Coronary artery (tissue), 2 donors: Measurements from ENCODE around the gene SLC1A4.

ENCODE experiments used
- DNase-seq: peaks from one replicate; pipeline ENCODE4 v3.0.0-alpha.2; 2017; ENCODE audit warnings: low spot score
- H3K27ac ChIP-seq, 2 donors: fragments of 200-600 bp; sonication (generic); one replicate each; pipeline ENCODE4 v1.5.1; 2016 to 2019
- H3K4me3 ChIP-seq: fragments of 200-600 bp; sonication (generic); 2 replicates; pipeline ENCODE4 v1.5.1; 2016; ENCODE audit warnings: mild to moderate bottlenecking, moderate library complexity
- CTCF ChIP-seq: fragments of 200-600 bp; sonication (generic); IDR thresholded peaks from one replicate; pipeline ENCODE4 v1.5.1; 2019; ENCODE audit warnings: antibody characterized with exemption

Gene SLC1A4

GRCh38 chr2:65061910-65062339 lies 72.7 kb downstream of the SLC1A4 start:
- TF ChIP-seq CTCF, result no peak
- no peak for DNase-seq
- no peak overlapping the region for H3K4me3 ChIP-seq
- no peak overlapping the region for H3K27ac ChIP-seq

GRCh38 chr2:65062843-65063825 lies 73.9 kb downstream of the SLC1A4 start:
- TF ChIP-seq CTCF, result no peak
- H3K27ac ChIP-seq, result peak overlapping the region in 1 of 2 donors; percentile 5
- peak; percentile 67 for DNase-seq

GRCh38 chr2:65064728-65065552 lies 75.7 kb downstream of the SLC1A4 start:
- peak; percentile 40 for TF ChIP-seq CTCF
- Histone ChIP-seq H3K4me3 (peak overlapping the region; percentile 40), H3K27ac (peak overlapping the region; percentile 38 to 79)
- peak; percentile 89 for DNase-seq

More at GRCh38 chr2:65062843-65063825, 73.9 kb downstream of the SLC1A4 start:
- H3K4me3 ChIP-seq, result no peak overlapping the region

- no peak for TF ChIP-seq CTCF
- peak; percentile 63 for DNase-seq
- Histone ChIP-seq H3K4me3 (no peak overlapping the region), H3K27ac (peak overlapping the region in 1 of 2 donors; percentile 5)
These were observed 78.8 kb downstream of the SLC1A4 start for GRCh38 chr2:65067806-65068553.

GRCh38 chr2:65069439-65069824 lies 80.2 kb downstream of the SLC1A4 start:
- peak overlapping the region in 1 of 2 donors; percentile 58 for H3K27ac ChIP-seq
- H3K4me3 ChIP-seq, result no peak overlapping the region
- DNase-seq, result peak; percentile 69
- no peak for TF ChIP-seq CTCF

- TF ChIP-seq CTCF, result no peak
- DNase-seq, result peak; percentile 53
- H3K27ac ChIP-seq, result peak overlapping the region; percentile 15 to 58
- H3K4me3 ChIP-seq, result no peak overlapping the region
These were observed 81.1 kb downstream of the SLC1A4 start for GRCh38 chr2:65070172-65070830.
